ENCODE results near the gene KLHL30. TPM values are rescaled to one million over a fixed set of nuclear protein-coding genes. Genes with fewer than 3 reads are reported as not detected.

KLHL30 gene
- total RNA-seq, 3 donors from 2014 or later = 0.15 to 0.98 (median 0.32) TPM

DNA sequence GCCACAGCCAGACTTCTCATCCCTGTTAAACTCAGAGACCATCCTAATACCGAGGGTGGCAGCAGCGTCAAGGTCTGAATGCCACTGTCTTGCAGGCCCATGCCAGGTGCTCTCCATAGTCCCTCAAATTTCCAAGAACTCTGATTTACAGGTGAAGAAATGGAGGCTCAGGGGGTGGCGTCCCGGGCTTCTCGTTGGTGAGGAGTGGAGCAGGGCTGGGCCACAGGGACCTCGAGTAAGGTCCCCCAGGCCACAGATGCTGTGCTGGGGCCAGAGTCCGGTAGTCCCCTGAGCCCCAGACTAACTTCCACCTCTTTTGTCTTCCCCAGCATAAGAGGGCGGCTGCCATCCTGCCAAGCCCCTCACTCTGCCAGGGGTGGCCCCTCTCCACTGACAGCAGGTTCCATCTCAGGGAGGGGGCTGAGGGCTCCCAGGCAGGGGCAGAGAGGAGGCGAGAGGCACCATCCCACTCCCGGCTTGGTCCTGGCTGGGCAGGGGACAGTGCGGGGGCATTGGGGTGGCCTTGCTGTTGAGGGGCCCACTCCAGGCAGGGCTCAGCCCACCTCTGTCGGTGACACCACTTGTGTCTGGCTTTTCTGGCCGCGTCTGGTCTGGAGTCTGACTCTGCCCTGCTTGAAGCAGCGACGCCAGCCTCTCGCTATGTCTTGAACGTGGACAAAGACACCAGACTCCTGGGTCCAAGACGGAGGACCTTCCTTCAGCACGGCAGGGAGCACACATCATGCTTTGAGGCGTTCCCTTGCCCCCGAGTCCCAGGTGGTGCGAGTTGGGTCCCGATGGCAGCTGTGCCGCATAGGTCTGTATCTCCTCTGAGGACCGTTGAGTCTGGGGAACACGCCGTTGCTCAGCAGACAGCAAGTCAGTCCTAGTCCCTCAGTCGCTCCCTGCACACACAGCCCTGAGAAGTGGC, 15.9 kb upstream of the KLHL30 start:
- TF ChIP-seq POLR2AphosphoS5 (IDR thresholded peaks at IDR 0.05) = no peak
- no peak for TF ChIP-seq POLR2A (IDR thresholded peaks at IDR 0.05)
- TF ChIP-seq, protein P1, sequence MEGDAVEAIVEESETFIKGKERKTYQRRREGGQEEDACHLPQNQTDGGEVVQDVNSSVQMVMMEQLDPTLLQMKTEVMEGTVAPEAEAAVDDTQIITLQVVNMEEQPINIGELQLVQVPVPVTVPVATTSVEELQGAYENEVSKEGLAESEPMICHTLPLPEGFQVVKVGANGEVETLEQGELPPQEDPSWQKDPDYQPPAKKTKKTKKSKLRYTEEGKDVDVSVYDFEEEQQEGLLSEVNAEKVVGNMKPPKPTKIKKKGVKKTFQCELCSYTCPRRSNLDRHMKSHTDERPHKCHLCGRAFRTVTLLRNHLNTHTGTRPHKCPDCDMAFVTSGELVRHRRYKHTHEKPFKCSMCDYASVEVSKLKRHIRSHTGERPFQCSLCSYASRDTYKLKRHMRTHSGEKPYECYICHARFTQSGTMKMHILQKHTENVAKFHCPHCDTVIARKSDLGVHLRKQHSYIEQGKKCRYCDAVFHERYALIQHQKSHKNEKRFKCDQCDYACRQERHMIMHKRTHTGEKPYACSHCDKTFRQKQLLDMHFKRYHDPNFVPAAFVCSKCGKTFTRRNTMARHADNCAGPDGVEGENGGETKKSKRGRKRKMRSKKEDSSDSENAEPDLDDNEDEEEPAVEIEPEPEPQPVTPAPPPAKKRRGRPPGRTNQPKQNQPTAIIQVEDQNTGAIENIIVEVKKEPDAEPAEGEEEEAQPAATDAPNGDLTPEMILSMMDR (IDR thresholded peaks at IDR 0.05) = no peak
- no peak for DNase-seq (ENCODE audit: low spot score in 2 of 2)
- intact Hi-C loops (cut with DNase I; ENCODE audit: low total_unique reads) = no loop called here
- Histone ChIP-seq H3K9me3 (no peaks in the 10 kb centered on the region), H3K36me3 (no peaks in the 10 kb centered on the region), H3K27ac (no peak overlapping the region), H3K4me1 (no peaks in the 10 kb centered on the region), H3K4me3 (no peak overlapping the region), H3K27me3 (peaks cover 0 to 10% of the 10 kb centered on the region in 2 donors)

DNA sequence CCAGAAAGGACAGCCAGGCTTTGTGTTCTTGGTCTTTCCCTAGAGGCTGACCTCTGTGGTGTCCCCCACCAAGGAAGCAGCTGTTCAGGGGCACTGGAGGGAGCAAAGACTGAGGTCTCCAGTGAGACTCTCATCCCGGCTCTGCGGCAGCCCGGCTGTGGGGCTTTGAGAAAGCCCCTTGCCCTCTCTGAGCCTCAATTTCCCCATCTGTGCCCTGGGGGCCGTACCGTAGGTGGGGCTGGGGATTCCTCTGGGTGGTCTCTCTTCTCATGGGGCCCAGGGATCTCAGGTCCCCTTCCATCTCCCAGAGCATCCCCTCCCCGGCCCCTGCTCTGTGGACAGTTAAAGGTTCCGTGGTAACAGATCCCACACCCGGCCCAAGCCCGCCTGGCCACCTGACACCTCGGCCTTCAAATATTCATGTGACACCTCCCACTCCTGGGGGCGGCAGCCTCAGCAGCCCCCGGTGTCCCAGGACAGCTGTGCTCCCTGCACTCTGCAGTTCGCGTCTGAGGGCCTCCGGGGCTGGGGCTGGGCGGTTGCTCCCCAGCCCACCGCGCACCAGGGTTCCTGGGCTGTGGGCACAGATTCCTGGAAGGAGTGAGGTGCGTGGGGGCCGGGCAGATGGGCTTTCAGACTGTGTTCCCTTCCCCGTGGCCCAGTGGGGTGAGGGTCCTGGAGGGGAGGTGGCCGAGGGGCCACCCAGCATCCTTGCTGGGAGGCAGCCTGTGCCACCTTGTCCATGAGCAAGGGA, 15.1 kb upstream of the KLHL30 start:
- DNase-seq (ENCODE audit: low spot score in 2 of 2) = no peak
- Histone ChIP-seq H3K9me3 (no peaks in the 10 kb centered on the region), H3K4me3 (no peak overlapping the region), H3K27ac (no peak overlapping the region), H3K4me1 (no peaks in the 10 kb centered on the region), H3K36me3 (no peaks in the 10 kb centered on the region), H3K27me3 (peaks cover 0 to 7% of the 10 kb centered on the region in 2 donors)
- intact Hi-C loops (cut with DNase I; ENCODE audit: low total_unique reads) = no loop called here
- TF ChIP-seq, protein P1 (IDR thresholded peaks at IDR 0.05) = no peak
- TF ChIP-seq POLR2A (IDR thresholded peaks at IDR 0.05) = no peak
- no peak for TF ChIP-seq POLR2AphosphoS5 (IDR thresholded peaks at IDR 0.05)

DNA sequence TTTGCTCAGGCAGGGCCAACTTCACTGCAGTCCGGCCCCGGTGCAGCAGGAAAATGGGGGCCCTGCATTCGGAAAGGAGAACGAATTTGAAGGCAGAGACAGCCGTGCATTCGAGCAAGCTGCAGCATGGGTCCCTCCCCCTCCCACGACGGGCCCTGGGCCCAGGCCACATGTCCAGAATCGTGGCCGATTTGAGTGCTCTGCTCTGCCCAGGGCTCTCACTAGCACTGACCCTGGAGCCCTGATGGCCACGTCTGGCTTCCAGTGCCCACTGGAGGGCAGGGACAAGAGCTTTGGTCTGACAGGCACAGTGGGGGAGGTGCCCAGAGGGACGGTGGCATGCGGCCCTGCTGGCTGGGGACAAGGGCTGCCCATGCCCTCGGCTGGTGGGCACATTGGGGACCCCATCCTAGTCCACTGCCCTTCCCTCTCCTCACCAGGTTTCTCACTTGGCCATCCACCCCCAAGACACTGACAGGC, 14.4 kb upstream of the KLHL30 start:
- intact Hi-C loops (cut with DNase I; ENCODE audit: low total_unique reads) = no loop called here

DNA sequence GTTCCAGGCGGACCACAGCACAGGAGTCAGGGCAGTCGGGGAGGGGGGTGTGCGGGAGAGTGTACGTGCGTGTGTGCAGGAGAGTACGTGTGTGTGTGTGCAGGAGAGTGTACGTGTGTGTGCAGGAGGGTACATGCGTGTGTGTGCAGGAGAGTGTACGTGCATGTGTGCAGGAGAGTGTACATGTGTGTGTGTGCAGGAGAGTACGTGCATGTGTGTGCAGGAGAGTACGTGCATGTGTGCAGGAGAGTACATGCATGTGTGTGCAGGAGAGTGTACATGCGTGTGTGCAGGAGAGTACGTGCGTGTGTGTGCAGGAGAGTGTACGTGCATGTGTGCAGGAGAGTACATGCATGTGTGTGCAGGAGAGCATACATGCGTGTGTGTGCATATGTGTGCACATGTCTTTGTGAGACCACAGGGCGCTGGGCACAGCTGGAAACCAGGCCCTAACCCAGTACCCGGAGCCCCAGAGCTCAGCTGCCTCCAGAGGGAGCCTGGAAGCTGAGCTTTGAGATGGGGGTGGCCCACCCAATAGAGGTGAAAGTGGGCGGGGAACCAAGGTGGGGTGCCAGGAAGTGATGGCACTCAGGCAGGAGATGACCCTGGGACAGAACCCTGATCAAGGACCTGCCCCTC, 13.9 kb upstream of the KLHL30 start:
- TF ChIP-seq POLR2AphosphoS5 (IDR thresholded peaks at IDR 0.05) (no peak), POLR2A (IDR thresholded peaks at IDR 0.05) (no peak)
- TF ChIP-seq, protein P1 (IDR thresholded peaks at IDR 0.05) = no peak
- Histone ChIP-seq H3K27ac (no peak overlapping the region), H3K9me3 (no peaks in the 10 kb centered on the region), H3K27me3 (peaks cover 0 to 7% of the 10 kb centered on the region in 2 donors), H3K36me3 (no peaks in the 10 kb centered on the region), H3K4me3 (no peak overlapping the region), H3K4me1 (no peaks in the 10 kb centered on the region)
- intact Hi-C loops (cut with DNase I; ENCODE audit: low total_unique reads) = no loop called here
- no peak for DNase-seq (ENCODE audit: low spot score in 2 of 2)

More for the DNA sequence above, 14.4 kb upstream of the KLHL30 start:
- Histone ChIP-seq H3K36me3 (no peaks in the 10 kb centered on the region), H3K27me3 (peaks cover 0 to 7% of the 10 kb centered on the region in 2 donors), H3K4me1 (no peaks in the 10 kb centered on the region), H3K9me3 (no peaks in the 10 kb centered on the region), H3K27ac (no peak overlapping the region), H3K4me3 (no peak overlapping the region)
- no peak for DNase-seq (ENCODE audit: low spot score in 2 of 2)
- TF ChIP-seq, protein P1 (IDR thresholded peaks at IDR 0.05) = no peak

All from breast epithelium (tissue), 4 donors.